NCI-H1930 (cell line): ENCODE measurements around the gene ITPR2.
A peak's percentile ranks its signal among the peaks of the same experiment; 100 is the strongest.
"Not testable (repeated sequence)": the region's sequence is repeated elsewhere in the genome, so short reads cannot be mapped to it uniquely, and the experiment has no call there.

Source experiments
- DNase-seq, 2 experiments: peaks; one replicate each; lab custom pipeline; 2025; lab: John Stamatoyannopoulos, UW

ITPR2 gene

DNA sequence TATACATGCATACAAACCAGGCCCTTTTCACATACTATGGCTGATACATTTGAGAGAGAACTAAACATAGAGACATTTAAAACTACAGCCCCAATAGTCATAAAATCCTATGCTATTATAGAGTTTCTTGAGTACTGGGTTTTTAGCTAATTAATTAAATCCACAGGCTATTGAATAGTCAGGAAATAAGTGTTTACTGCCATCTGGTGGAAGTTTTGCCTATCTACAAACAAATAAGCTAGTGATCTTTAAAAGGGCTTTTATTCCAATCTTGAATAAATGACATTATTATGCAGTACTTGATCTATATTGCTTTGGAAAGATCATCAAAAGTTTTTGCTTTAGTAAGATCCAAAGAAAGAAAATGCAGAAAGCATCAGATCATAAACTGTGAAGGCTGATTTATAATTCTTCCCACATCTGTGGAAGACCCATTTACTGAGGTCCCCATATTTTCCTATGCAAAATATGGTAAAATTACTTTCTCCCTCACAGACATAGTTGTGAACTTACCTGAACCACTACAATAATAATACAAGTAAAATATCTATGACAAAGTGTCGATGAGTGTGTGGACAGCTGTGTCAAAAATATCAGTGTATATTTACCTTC is 131.3 kb downstream of the ITPR2 start:
- peak; percentile 24 to 67 for DNase-seq

DNA sequence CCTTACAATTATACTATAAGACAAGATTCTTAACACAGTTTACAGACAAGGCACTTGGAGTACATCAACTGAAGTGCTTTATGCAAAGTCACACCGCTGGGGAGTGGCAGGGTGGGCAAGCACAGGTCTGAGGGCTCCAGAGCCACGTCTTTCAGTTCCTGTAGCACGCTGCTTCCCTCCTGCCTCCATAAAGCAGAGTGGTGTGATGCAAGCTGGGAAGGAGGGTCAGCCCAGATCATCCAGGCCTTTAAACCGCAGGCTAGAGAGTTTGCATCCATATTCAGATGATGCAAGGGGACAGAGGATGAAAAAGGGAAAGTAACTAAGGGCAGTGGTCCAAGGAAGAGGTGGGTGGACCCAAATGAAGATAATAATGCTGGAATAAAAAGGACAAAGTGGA is 132.6 kb downstream of the ITPR2 start:
- DNase-seq = no peak

DNA sequence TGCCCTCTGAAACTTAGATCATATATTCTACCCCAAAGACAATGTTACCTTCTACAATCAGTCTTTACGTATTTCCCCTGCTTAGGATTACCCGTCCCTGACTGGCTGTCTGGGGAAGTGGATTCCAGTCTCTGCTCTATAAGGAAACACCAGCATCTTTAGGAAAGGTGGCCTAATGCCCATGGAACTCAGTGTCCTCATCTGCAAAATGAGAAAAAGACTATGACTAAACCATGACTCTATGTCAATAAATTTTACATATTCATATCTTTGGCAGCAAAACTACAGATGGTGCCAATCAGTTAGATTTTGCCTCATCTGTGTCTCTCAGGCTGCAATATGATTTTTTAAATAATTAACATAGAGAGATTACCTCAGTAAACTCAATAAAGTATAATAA is 133.8 kb downstream of the ITPR2 start:
- DNase-seq = no peak

DNA sequence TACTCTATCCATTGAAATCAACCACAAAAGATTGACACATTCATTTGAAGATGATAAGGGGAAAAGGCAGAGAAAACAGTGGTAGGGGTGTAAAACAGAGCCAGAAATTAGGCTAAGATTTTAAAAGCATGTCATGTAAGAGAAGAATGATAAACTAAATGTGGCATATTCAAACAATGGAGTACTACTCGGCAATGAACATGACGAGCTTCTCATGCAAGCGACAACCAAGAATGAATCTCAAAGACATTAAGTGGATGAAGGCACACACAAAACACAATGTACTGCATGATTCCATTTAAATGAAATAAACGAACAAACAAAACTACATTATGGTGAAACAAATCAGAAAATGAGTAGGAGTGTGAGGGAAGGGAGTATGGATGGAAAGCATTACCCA is 134.8 kb downstream of the ITPR2 start:
- no peak for DNase-seq

DNA sequence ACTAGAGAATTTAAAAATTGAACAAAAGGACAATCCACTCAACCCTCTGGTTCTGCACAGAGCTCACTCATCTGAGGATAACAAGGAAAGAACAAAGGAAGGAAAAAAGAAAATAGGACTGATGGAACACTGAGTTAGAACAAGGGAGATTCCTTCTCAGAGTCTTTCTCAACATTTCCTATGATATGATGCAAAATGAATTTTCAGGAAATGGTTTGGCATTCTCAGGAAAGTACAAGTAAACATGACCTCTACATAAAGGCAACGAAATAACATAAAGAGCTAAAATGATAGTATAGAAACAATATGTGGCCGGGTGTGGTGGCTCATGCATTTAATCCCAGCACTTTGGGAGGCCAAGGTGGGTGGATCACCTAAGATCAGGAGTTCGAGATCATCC is 135.8 kb downstream of the ITPR2 start:
- DNase-seq = no peak

DNA sequence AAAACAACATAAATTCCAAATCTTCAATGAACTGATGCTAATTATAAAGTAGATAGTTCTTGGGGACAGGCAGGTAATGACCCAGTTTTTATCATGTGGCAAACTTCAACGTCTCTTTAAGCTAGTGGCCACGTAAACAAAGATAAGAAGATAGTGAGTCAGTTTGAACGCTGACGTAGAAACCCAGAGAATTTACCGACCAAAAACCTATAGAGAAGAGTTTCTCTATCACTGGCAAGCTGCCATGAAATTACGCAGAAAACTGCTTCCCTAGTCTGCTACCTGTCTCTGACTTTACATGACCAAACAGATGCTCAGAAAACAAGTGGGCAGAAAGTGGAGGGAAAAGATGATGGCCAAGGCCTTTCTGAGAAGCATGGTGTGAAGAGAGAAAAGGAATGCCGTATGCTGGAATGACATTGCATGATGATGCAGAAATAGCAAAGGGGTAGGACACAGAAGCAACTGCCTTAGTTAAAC is 136.3 kb downstream of the ITPR2 start:
- no peak for DNase-seq

DNA sequence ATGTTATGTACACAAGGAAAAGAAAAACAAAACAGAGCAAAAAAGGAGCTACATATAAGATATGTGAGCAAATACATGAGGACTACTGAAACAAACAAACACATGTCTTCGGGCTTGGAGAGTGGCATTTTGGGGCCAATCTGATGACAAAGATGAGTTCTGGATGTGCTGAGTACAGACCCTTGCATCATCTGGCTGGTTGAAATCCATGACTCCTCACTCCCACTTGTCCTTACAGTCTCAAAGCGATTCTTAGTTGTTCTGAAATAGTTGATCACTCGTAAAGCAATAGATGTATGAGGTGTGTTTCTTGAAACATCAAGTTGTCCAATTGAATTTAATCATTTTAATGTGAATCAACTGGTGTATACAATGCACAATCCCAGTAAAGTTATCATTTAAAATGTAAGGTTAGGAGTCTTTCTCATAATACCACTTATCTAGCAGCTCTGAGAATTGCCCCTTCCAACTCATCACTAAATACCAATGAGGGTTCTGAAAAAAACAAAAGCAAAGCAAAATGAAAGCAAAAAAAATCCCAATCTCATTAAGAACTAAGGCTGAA is 136.9 kb downstream of the ITPR2 start:
- no peak for DNase-seq

DNA sequence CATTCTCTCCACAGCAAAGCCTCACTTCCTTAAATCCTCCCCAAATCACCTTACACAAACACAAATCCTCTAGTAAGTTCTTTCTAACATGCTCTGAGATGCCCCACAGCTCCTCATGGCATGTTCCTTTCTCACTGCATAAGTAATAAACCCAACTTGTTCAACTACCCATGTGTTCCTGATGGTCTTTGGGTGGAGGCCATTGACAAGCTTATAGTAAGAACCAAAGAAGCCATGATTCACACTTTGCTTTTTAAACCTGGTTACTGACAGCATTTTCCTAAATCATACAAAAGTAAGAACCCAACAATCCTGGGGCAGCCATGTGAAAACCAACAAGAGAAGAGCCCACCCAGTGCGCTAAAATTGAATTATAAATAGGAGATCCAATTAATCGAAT is 138.6 kb downstream of the ITPR2 start:
- no peak for DNase-seq

DNA sequence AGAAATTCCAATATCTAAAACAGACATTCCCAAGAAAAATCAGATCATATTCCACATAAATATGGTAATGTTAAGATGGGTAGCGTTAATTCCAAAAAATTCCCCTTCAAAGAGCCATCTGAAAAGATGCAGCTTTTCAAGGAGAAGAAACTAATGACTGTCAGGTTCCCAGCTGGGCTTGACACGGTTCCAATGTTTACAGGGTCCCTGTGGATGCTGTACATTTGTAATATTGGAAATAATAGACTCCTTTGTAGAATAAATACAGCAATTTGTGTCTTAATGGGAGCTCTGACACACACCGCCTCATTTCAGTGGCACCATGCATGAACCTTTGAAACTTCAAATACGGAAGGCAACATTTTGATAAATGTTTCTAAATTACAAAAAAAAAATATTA is 140.6 kb downstream of the ITPR2 start:
- DNase-seq = peak; percentile 81 to 91

DNA sequence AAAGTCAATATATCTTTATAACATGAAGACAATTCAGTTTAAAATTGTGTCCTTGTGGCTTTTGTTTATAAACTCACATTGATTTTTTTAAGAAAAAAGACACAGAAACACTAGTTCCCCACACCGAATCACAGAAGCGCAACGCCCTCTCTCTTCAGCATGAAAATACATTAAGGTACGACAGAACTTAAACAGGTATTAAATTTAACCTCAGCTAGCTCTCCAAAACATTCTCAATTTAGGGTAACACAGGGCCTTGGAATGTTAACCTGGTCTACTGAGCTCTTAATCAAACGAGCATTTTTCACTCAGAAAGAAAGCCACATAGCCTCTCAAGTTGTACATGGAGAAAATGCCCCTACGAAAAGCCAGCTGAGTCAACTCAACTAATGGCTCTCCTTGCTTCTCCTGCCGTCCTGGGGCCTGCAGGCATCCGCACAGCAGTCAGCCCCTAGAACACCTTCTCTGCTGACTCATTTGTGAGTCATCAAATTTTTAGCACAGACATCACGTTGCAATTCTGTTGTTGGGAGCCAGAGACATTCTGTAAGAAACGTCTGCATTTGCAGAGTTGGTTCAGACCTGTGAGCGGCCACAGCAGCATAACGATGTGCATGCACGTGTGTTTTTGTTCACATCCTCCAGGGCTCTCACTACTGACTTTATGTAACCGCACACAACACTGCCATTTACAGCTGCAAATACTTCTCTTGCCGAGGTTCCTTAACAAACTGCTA is 141.6 kb downstream of the ITPR2 start:
- DNase-seq = peak; percentile 65 to 81

DNA sequence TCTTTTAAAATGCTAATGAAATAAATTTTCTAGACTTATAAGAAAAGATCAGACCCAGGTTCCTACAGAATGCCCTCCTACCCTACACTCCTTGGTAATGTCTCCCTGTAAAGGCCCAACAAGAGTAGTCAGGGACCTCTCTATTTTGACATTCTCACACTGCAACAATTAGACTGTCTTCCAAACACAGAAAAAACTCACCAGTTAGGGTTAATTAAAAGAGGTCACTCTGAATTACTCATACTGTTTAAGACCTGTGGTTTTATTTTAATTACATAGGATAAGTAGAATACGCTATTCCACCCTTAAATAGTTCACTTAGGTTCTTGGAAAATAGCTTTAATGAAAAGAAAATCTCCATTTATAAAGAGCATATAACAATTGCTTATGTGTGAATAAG is 142.4 kb downstream of the ITPR2 start:
- no peak for DNase-seq

DNA sequence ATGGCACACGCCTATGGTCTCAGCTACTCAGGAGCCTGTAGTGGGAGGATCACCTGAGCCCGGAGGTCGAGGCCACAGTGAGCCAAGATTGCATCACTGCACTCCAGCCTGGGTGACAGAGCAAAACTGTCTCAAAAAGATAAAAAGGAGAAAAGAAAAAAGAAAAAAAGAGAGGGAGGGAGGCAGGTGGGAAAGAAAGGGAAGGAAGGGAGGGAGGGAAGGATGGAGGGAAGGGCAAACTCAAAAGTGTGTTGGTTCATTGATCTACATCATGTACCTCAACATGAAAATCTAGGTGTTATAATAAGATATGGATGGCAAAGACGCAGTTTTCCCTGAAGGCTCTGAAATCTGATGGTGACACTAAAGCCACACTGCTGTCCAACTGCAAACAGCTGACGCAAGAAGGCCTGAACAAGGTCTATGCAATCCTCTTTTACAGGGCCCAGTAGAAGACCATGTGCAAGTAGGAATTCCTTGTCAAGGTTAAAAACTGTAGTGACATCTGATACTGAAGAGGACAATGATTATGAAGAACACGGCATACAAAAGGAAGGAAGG is 143.6 kb downstream of the ITPR2 start:
- DNase-seq = no peak

DNA sequence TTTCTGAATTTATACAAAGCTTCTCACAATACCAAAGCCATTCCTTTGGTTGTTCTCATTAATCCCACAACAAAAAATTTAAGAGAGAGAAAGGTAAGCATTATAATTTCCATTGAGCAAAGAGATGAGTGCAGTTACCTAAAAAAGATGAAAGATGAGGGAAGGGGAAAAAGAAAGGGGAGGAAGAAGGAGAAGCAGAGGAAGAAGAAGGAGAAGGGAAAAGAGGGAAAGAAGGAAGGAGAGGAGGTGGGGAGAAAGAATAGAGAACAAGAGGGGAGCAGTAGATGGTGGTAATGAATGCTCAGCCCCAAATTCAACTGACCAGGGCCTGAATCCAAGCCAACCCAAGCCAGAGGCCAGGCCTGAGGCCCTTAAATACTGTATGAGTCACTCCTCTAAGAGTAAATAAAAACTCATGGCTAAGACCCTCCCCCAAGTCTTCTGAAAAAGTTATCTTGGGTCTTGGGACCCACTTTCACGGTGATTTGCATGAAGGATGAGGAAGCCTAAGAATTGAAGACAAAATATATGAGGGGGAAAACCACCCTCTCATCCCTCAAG is 144.6 kb downstream of the ITPR2 start:
- DNase-seq = no peak

DNA sequence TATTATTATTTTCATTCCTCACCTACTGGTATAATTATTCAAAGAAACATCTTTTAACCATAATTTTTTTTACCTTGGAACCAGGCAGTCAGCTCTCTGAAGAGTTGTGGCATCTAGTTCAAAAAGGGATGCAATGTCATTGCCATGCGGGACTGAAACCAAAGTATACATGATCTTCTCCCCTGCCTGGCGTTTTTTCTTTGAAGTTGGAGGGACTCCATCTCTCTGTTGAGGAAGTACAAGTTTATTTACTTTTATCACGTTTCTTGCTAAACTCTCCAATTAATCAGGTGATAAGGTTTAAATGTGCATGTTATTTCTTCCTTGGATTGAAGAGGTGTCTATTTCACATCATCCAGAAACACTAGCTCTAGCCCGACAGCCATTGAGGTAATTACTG is 146.6 kb downstream of the ITPR2 start:
- no peak for DNase-seq

DNA sequence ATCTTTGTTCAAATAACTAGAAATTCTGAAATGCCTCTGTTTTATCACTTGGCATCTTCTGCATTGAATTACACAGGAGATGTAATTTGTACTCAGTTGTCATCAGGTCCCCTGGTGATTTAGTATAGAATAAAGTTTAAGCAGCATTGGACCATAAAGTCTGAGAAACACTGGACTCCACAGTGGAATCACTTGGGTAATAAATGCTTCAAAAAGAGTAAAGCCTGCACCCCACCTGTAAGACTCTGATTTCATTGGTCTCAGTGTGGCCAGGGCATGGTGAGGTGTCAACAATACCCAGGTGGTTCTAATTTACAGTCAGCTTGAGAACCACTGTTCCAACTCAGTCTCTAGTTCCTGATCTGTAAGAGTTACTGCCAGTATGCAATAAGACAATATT is 148.9 kb downstream of the ITPR2 start:
- no peak for DNase-seq

DNA sequence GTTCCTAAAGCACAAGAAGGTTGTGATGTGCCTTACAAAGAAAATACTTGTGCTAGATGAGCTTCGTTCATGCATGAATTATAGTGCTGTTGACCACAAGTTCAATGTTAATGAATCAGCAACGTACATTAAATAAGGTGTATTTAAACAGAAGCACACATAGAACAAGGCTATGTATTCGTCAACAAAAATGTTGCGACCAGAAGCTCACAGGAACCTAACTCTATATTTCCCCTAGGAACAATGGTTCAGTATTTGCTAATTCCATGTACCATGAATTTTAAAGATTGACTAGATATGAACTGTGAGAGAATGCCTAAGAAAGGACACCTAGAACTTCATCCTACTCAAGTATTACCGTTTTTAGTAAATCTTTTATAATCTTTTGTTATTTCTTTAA is 149.6 kb downstream of the ITPR2 start:
- no peak for DNase-seq

DNA sequence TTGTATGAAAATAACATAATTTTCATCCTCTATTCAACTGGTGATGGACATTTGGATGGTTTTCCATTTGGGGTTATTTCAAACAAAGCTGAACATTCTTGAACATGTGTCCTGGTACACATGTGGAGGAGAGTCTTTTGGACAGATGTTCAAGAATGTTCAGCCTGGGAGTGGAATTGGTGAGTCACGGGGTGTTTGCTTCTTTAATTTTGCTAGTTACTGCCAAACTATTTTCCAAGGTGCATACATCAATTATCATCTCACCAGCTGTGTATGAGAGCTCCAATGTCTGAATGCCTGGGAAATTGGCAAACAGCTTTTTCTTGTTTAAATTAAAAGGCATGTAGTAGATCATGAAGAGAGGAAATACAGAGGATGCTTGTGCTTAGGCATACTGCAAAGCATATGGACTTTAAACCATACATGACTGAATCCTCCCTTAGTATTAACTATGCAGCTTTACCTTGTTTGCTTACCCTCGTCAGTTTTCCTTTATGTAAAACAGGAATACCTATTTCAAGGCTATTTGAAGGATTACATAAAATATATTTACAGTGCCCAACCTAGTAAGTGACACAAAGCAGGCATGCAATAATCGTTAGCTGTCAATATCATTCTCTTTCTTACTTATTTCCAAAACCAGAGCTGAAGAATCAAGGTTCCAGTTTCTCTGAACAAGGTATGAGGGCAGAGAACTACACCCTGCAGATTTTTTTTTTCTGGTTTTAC is 152.1 kb downstream of the ITPR2 start:
- no peak for DNase-seq

DNA sequence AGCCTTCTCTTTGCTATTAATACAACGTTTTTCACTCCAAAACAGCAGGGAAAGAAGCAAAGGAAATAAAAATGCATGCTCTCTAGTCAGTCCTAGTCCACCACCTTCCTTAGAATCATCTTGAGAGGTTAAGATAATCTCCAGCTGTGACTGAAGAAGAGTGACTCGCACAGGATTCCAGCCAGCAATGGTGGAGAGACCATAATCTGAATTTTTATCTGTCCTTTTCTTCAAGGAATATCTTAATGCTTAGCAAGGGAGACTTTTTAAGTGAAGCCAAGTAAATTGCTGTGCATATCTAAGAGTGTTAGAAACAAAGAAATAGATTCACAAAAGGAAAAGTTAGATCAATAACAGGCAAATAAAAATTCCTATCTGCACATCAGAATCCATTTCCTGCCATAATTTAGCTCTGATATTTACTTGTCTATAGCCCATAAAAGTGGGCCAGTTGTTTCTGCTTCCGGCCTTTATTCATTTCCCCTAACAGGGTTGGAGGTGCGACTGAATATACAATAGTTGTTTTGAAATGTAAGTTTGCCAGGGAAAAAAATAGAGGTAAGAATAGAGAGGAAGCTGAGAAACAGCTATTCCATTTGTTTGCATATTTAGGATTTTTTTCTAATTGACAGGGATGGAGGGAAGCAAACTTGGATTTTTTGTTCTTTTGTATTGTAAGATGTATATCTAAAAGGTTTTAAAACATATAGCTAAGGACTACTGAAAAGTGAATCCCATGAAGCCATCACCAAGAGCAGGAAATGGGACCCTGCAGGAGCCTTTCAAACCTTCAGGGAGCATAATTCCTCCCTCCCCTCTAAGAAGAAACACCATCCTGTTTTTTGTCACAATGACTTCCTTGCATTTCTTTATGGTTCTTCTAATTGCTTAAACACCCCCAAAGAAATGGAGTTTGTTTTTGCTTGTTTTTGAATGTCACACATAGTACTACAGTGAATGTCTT is 154.0 kb downstream of the ITPR2 start:
- no peak for DNase-seq

DNA sequence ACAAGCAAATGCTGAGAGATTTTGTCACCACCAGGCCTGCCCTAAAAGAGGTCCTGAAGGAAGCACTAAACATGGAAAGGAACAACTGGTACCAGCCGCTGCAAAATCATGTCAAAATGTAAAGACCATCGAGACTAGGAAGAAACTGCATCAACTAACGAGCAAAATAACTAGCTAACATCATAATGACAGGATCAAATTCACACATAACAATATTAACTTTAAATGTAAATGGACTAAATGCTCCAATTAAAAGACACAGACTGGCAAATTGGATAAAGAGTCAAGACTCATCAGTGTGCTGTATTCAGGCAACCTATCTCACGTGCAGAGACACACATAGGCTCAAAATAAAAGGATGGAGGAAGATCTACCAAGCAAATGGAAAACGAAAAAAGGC is 161.5 kb downstream of the ITPR2 start:
- DNase-seq = not testable (repeated sequence)

DNA sequence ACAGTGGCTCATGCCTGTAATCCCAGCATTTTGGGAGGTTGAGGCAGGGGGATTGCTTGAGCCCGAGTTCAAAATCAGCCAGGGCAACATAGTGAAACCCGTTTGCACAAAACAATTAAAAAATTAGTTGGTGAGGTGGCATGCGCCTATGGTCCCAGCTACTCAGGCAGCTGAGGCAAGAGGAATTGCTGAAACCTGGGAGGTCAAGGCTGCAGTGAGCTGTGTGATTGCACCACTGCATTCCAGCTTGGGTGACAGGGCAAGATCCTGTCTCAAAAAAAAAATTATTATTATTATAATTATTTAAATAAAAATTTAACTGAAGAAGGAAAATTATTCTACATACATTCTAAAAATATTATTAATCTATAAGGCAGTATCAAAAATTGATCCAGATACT is 164.1 kb downstream of the ITPR2 start:
- DNase-seq = no peak

DNA sequence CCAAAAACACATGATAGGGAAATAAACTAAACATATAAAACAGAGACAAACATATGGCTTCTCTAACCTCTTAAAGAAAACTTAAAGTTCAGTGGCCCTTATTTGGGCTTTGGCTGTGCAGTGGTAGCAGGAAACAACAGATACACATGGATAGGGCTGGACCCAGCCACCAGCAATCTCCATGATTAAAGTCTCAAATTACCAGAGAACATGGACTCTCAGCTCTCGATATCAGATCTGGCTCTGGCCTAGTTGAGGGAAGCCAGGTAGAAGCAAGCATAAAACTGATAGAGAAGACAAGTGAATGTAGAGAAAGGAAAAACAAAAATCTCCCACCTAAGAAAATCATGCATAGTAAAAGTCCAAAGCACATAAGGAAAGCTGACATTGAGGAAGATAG is 164.8 kb downstream of the ITPR2 start:
- DNase-seq = no peak
